HEK293T (cell line): ENCODE measurements around the gene NTSR1.

ENCODE experiments used
- CTCF ChIA-PET: fragments of 350-600 bp; formaldehyde crosslinking; extraction: SDS; loops from one replicate; lab custom pipeline; 2021; ENCODE audit warnings: antibody characterized with exemption, inconsistent platforms; lab: Yijun Ruan, JAX
- POLR2A ChIA-PET: fragments of 350-600 bp; formaldehyde crosslinking; extraction: SDS; loops from one replicate; lab custom pipeline; 2020; ENCODE audit warnings: antibody characterized with exemption, inconsistent platforms; lab: Yijun Ruan, JAX
- DNase-seq: peaks from one replicate; pipeline ENCODE4 v3.0.0; 2012; ENCODE audit warnings: mixed read lengths; ENCODE audit errors: extremely low spot score
- ARNT ChIP-seq: fragments of 450-650 bp; IDR thresholded peaks from 2 replicates; pipeline ENCODE4 v1.6.1; 2017; ENCODE audit warnings: mild to moderate bottlenecking
- BHLHE40 ChIP-seq: fragments of 450-650 bp; IDR thresholded peaks from 2 replicates; pipeline ENCODE4 v1.6.1; 2016; ENCODE audit warnings: mild to moderate bottlenecking, moderate library complexity, borderline replicate concordance
- CTBP1 ChIP-seq: fragments of 450-650 bp; IDR thresholded peaks from 2 replicates; pipeline ENCODE4 v1.6.1; 2016; ENCODE audit warnings: borderline replicate concordance
- ELF4 ChIP-seq: fragments of 450-650 bp; IDR thresholded peaks from 2 replicates; pipeline ENCODE4 v1.6.1; 2017; ENCODE audit warnings: antibody characterized with exemption
- FOXA1 ChIP-seq: fragments of 450-650 bp; IDR thresholded peaks from 2 replicates; pipeline ENCODE4 v1.6.1; 2016; ENCODE audit warnings: mild to moderate bottlenecking
- FOXK2 ChIP-seq: fragments of 450-650 bp; IDR thresholded peaks from 2 replicates; pipeline ENCODE4 v1.6.1; 2016; ENCODE audit warnings: mild to moderate bottlenecking
- FOXM1 ChIP-seq: fragments of 450-650 bp; IDR thresholded peaks from 2 replicates; pipeline ENCODE4 v1.6.1; 2017; ENCODE audit warnings: mild to moderate bottlenecking, borderline replicate concordance
- HDGF ChIP-seq: fragments of 450-650 bp; IDR thresholded peaks from 2 replicates; pipeline ENCODE4 v1.6.1; 2017; ENCODE audit warnings: antibody characterized with exemption, borderline replicate concordance
- L3MBTL2 ChIP-seq: fragments of 450-650 bp; conservative IDR thresholded peaks from 2 replicates; pipeline ENCODE4 v1.6.1; 2016; ENCODE audit warnings: mild to moderate bottlenecking
- LEF1 ChIP-seq: fragments of 450-650 bp; IDR thresholded peaks from 2 replicates; pipeline ENCODE4 v1.6.1; 2017; ENCODE audit warnings: mild to moderate bottlenecking, borderline replicate concordance
- NFRKB ChIP-seq: fragments of 450-650 bp; IDR thresholded peaks from 2 replicates; pipeline ENCODE4 v1.6.1; 2016; ENCODE audit warnings: mild to moderate bottlenecking, moderate library complexity
- SP1 ChIP-seq: fragments of 450-650 bp; IDR thresholded peaks from 2 replicates; pipeline ENCODE4 v1.6.1; 2017
- SUZ12 ChIP-seq: fragments of 450-650 bp; IDR thresholded peaks from 2 replicates; pipeline ENCODE4 v1.6.1; 2016; ENCODE audit warnings: mild to moderate bottlenecking
- TARDBP ChIP-seq: fragments of 450-650 bp; IDR thresholded peaks from 2 replicates; pipeline ENCODE4 v1.6.1; 2016
- ZNF384 ChIP-seq: fragments of 450-650 bp; IDR thresholded peaks from 2 replicates; pipeline ENCODE4 v1.6.1; 2016
- TF ChIP-seq, protein P1 (sequence below): fragments of 450-650 bp; IDR thresholded peaks from 2 replicates; pipeline ENCODE4 v1.6.1; 2016

Gene NTSR1

DNA sequence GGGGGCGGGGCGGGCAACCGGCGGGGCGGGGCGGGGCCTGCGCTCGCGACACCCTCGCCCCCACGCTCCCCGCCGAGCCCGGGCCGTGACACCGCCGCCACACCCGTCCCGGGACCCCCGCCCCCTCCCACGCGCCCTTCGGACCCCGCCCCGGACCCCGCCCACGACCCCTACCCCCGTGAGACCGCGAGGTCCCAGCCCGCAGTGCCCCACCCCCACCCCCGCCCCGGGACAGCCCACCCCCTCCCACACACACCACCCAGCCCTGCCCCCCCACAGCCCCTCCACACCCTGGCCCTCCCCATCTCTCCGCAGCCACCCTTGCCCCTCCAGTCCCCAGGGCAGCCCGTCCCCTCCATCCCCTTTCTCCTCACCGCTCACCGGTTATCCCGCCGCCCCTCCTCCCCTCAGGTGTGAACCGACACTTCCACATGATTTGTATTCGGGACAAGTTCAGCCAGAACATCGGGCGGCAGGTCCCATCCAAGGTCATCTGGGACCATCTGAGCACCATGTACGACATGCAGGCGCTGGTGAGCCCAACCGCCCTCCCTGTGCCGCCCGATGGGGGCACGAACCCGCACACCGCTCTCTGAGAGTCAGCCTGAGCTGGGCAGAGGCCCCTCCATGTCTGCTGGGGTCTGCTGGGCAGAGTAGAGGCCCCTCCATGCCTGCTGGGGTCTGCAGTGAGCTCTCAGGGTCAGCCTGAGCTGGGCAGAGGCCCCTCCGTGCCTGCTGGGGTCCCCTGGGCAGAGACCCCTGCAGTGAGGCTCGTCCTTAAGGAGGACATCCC lies 88.3 kb downstream of the NTSR1 start:
- TF ChIP-seq CTBP1 (no peak), TARDBP (no peak), HDGF (no peak), BHLHE40 (no peak), FOXK2 (no peak), FOXM1 (no peak), ELF4 (no peak), ARNT (no peak), NFRKB (no peak), LEF1 (no peak), ZNF384 (no peak), SUZ12 (no peak)
- ChIA-PET POLR2A (interaction anchor here (0.6 to 3.1 kb wide), 10 partner anchors 7 to 173 kb away, joined by 3 to 25 read pairs (median 4); partner anchors contain the start of gene OGFR), CTCF (no interaction called here)
- DNase-seq: no peak

DNA sequence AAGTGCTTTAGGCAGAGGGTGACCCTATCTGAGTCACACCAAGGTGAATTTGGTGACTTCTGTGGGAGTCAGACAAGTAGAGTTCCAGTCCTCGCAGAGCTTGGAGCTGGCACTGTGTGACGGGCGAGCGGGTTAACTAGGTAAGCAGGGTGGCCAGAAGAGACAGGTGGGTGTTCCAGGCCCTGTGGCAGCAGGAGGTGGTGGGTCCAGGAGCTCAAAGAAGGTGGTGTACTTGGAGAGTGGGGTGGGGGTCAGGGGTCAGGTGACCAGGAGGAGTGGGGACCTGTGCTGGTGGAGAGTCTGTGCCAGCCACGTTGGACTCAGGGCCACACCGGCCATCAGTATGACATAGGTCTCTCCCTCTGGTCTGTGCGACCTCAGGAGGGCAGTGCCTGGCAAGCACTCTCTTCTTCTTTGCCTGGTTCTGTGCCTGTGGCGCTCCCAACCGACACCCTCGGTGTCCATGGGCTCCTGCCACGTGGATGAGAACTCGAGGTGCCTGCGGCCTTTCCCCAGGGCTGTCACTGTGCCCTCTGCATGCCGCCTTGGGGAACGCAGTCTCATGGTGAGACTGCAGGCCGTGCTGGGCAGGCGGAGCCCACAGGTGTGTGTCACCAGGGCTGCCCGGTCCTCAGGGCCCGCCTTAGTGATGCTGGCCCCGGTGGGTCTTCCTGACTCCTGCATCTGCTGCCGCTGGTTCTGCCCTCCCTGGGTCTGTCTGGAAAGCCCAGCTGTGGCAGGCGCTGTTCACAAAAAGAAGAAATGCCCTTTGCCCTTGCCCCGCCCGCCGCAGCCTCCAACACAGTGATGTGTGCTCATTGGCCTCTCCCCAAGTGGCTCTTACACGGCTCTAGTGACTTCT lies 89.3 kb downstream of the NTSR1 start:
- DNase-seq: no peak
- ChIA-PET POLR2A (no interaction called here), CTCF (no interaction called here)
- no peak for TF ChIP-seq L3MBTL2
- no peak for TF ChIP-seq FOXA1
- TF ChIP-seq CTBP1: no peak
- TF ChIP-seq TARDBP: no peak
- TF ChIP-seq SUZ12: no peak
- TF ChIP-seq ARNT: no peak
- no peak for TF ChIP-seq FOXK2
- no peak for TF ChIP-seq FOXM1
- TF ChIP-seq ELF4: no peak
- no peak for TF ChIP-seq SP1
- TF ChIP-seq HDGF: no peak
- TF ChIP-seq, protein P1, sequence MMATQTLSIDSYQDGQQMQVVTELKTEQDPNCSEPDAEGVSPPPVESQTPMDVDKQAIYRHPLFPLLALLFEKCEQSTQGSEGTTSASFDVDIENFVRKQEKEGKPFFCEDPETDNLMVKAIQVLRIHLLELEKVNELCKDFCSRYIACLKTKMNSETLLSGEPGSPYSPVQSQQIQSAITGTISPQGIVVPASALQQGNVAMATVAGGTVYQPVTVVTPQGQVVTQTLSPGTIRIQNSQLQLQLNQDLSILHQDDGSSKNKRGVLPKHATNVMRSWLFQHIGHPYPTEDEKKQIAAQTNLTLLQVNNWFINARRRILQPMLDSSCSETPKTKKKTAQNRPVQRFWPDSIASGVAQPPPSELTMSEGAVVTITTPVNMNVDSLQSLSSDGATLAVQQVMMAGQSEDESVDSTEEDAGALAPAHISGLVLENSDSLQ: no peak
- TF ChIP-seq BHLHE40: no peak
- no peak for TF ChIP-seq ZNF384
- no peak for TF ChIP-seq LEF1
- TF ChIP-seq NFRKB: no peak

DNA sequence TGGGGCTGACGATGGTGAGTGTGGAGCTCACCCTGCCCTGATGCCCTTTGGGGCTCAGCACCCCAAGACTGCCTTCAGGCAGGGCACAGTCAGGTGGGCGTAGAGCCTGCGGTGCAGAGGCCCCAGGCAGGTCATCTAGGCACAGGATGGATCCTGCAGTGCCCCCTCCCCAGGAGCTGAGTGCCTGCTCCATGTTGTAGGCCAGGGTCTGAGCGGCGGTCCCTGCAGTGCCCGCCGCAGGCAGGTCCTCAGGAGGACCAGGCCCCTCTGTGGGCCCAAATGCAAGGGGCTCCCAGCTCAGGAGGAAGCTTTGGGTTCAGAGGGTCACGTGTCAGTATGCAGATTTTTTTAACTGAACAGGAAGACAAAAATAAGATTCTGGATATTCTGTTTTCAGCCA lies 90.4 kb downstream of the NTSR1 start:
- DNase-seq: no peak
- POLR2A ChIA-PET: no interaction called here
- CTCF ChIA-PET: no interaction called here
- TF ChIP-seq ZNF384 (no peak), L3MBTL2 (no peak), TARDBP (no peak), FOXK2 (no peak), FOXM1 (no peak), ARNT (no peak), FOXA1 (no peak), HDGF (no peak), LEF1 (no peak), SUZ12 (no peak), NFRKB (no peak), CTBP1 (no peak)
- TF ChIP-seq, protein P1: no peak

DNA sequence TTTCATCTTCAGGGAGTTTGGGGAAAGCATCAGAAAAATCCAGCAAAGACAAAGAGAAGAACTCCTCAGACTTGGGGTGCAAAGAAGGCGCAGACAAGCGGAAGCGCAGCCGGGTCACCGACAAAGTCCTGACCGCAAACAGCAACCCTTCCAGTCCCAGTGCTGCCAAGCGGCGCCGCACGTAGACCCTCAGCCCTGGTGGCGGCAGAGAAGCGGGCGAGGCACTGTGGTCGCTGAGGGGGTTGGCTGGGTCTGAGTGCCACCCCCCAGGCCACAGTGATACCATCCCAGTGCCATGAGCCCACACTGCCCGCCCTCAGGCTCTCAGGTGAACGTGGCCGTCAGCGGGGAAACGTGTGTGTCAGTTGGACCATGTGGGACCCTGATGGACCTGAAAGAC lies 90.8 kb downstream of the NTSR1 start:
- TF ChIP-seq FOXA1 (no peak), FOXK2 (no peak)
- POLR2A ChIA-PET: no interaction called here
- CTCF ChIA-PET: no interaction called here
- no peak for DNase-seq

DNA sequence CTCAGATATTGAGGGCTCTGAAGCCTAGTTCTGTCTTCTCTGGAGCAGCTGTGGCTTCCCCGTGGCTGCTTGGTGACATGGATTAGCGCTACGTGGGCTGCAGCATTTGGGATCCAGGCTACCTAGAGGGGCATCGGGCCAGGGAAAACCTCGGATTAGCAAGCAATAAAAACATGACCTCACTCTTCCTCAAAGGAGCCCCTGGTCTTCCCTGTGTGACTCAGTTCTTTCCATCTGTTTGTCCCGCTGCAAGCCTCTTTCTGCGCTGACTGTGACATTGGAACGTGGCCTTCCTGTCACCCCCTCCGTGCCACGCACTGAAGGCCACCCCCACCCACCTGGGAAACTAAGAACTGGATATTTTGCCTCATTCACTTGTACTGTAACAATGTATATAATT lies 91.2 kb downstream of the NTSR1 start:
- no peak for DNase-seq
- CTCF ChIA-PET: no interaction called here
- no peak for TF ChIP-seq L3MBTL2
- TF ChIP-seq FOXA1: no peak
- TF ChIP-seq ARNT: no peak
- TF ChIP-seq, protein P1: no peak
- no peak for TF ChIP-seq TARDBP
- POLR2A ChIA-PET: interaction anchor here (1.3 kb wide), 1 partner anchor 15 kb away, joined by 3 read pairs; no protein-coding TSS in a partner anchor
